Hepatocyte (in vitro differentiated cells): Measurements from ENCODE around the gene SP110.

Experiments
- EZH2 ChIP-seq: fragments of 200-600 bp; sonication (generic); IDR thresholded peaks from 2 replicates; pipeline ENCODE4 v1.6.1; 2016; ENCODE audit warnings: antibody characterized with exemption, mild to moderate bottlenecking, borderline replicate concordance
- TF ChIP-seq, protein P1 (sequence below): fragments of 200-600 bp; sonication (generic); IDR thresholded peaks from 2 replicates; pipeline ENCODE4 v1.5.1; 2016; ENCODE audit warnings: antibody characterized with exemption, mild to moderate bottlenecking; ENCODE audit not compliant: poor library complexity

DNA sequence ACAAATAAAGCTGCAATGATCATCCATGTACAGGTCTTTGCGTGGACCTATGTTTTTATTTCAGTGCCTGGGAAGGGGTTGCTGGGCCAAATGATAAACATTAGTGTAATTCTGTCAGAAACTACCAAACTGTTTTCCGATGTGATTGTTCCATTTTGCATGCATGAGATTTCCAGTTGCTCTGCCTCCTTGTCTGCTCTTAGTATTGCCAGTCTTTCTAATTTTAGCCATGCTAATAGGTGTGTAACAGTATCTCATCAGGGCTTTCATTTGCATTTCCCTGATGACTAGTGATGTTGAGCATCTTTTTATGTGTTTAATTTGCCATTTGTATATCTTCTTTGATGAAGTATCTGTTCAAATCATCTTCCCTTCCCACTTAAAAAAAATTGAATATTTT is 67.5 kb downstream of the SP110 start:
- TF ChIP-seq, protein P1, sequence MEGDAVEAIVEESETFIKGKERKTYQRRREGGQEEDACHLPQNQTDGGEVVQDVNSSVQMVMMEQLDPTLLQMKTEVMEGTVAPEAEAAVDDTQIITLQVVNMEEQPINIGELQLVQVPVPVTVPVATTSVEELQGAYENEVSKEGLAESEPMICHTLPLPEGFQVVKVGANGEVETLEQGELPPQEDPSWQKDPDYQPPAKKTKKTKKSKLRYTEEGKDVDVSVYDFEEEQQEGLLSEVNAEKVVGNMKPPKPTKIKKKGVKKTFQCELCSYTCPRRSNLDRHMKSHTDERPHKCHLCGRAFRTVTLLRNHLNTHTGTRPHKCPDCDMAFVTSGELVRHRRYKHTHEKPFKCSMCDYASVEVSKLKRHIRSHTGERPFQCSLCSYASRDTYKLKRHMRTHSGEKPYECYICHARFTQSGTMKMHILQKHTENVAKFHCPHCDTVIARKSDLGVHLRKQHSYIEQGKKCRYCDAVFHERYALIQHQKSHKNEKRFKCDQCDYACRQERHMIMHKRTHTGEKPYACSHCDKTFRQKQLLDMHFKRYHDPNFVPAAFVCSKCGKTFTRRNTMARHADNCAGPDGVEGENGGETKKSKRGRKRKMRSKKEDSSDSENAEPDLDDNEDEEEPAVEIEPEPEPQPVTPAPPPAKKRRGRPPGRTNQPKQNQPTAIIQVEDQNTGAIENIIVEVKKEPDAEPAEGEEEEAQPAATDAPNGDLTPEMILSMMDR, result no peak
- TF ChIP-seq EZH2, result no peak
